Measurements from ENCODE around the gene INTS7. TPM values are rescaled to one million over a fixed set of nuclear protein-coding genes. Genes with fewer than 3 reads are reported as not detected.
"Not testable (repeated sequence)": the region's sequence is repeated elsewhere in the genome, so short reads cannot be mapped to it uniquely, and the experiment has no call there.

Gene INTS7
- total RNA-seq, 3 donors from 2014 or later: 13.3 to 16.0 (median 13.3) TPM

- DNase-seq (no peak), ATAC-seq (no peak)
- no peaks in the 10 kb centered on the region for H3K9me3 ChIP-seq
- intact Hi-C loops (cut with DNase I, micrococcal nuclease): no loop called here
- H3K4me1 ChIP-seq (ENCODE audit: low read depth): no peaks in the 10 kb centered on the region
- no peak overlapping the region for H3K4me3 ChIP-seq
- no peaks in the 10 kb centered on the region for H3K36me3 ChIP-seq (ENCODE audit: low read depth)
- TF ChIP-seq CTCF (IDR thresholded peaks at IDR 0.05): no peak
These were observed 25.8 kb downstream of the INTS7 start for GRCh38 chr1:212009561-212009960.

- Histone ChIP-seq H3K4me1 (ENCODE audit: low read depth) (no peaks in the 10 kb centered on the region), H3K4me3 (no peak overlapping the region), H3K9me3 (no peaks in the 10 kb centered on the region), H3K36me3 (ENCODE audit: low read depth) (no peaks in the 10 kb centered on the region)
- intact Hi-C loops (cut with DNase I, micrococcal nuclease): no loop called here
- TF ChIP-seq CTCF (IDR thresholded peaks at IDR 0.05): no peak
- ATAC-seq (no peak), DNase-seq (no peak)
These were observed 27.5 kb downstream of the INTS7 start for GRCh38 chr1:212007886-212008285.

GRCh38 chr1:212007178-212007577 lies 28.2 kb downstream of the INTS7 start:
- Histone ChIP-seq H3K4me3 (no peak overlapping the region), H3K4me1 (ENCODE audit: low read depth) (no peaks in the 10 kb centered on the region), H3K36me3 (ENCODE audit: low read depth) (no peaks in the 10 kb centered on the region), H3K9me3 (no peaks in the 10 kb centered on the region)
- no peak for TF ChIP-seq CTCF (IDR thresholded peaks at IDR 0.05)
- DNase-seq (no peak), ATAC-seq (no peak)
- intact Hi-C loops (cut with DNase I, micrococcal nuclease): no loop called here

- TF ChIP-seq CTCF (IDR thresholded peaks at IDR 0.05): no peak
- H3K4me1 ChIP-seq (ENCODE audit: low read depth): no peaks in the 10 kb centered on the region
- H3K9me3 ChIP-seq: no peaks in the 10 kb centered on the region
- no peaks in the 10 kb centered on the region for H3K36me3 ChIP-seq (ENCODE audit: low read depth)
- H3K4me3 ChIP-seq: no peak overlapping the region
- ATAC-seq: no peak
- DNase-seq: no peak
- intact Hi-C loops (cut with DNase I, micrococcal nuclease): no loop called here
These were observed 30.3 kb downstream of the INTS7 start for GRCh38 chr1:212004895-212005608.

- Histone ChIP-seq H3K4me3 (no peak overlapping the region), H3K36me3 (ENCODE audit: low read depth) (no peaks in the 10 kb centered on the region), H3K9me3 (no peaks in the 10 kb centered on the region), H3K4me1 (ENCODE audit: low read depth) (no peaks in the 10 kb centered on the region)
- DNase-seq (no peak), ATAC-seq (no peak)
- intact Hi-C loops (cut with DNase I, micrococcal nuclease): no loop called here
- TF ChIP-seq CTCF (IDR thresholded peaks at IDR 0.05): no peak
These were observed 32.8 kb downstream of the INTS7 start for GRCh38 chr1:212002536-212002935.

- H3K4me3 ChIP-seq; DNase-seq; H3K36me3 ChIP-seq (ENCODE audit: low read depth); intact Hi-C loops (cut with DNase I, micrococcal nuclease); H3K4me1 ChIP-seq (ENCODE audit: low read depth); H3K9me3 ChIP-seq; ATAC-seq: not testable (repeated sequence)
These were observed 37.9 kb downstream of the INTS7 start for GRCh38 chr1:211997426-211997825.
